Right lung (tissue), 5 donors: ENCODE measurements around the gene VAV3. TPM values are rescaled to one million over a fixed set of nuclear protein-coding genes. Genes with fewer than 3 reads are reported as not detected.
"Not testable (repeated sequence)": the region's sequence is repeated elsewhere in the genome, so short reads cannot be mapped to it uniquely, and the experiment has no call there.

ENCODE experiments used
- DNase-seq, 2 donors: peaks; one replicate each; pipeline ENCODE4 v3.0.0-alpha.2; 2013
- polyA plus RNA-seq, 5 donors: library from polyadenylated mRNA; unstranded; fragments of 120-200 nt; gene quantifications; one replicate each; pipeline versions ENCODE4 v1.2.1 to v1.2.3, GENCODE V29; 2013; ENCODE audit warnings: inconsistent platforms in 1 of 5, low replicate concordance in 1 of 5; ENCODE audit not compliant: insufficient read length in 5 of 5, insufficient read depth in 1 of 5

VAV3 gene
- polyA plus RNA-seq, 5 donors: 5.9 to 6.8 (median 6.6) TPM

DNA sequence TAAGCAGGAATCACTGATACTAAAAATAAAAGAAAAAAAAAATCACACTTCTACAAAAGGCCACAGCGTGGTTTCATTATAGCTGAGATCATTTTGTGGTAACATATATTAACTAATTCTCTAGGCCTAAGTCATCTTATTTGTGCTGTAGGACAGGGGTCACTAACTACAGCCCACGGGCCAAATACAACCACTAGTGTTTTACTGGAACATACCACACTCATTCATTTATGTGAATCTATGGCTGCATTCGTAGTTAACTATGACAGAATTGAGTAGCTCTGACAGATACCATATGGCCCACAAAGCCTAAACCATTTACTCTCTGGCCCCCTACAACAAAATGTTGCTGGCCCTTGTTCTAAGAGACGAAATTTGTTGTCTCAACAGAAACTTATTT lies 224.4 kb downstream of the VAV3 start:
- DNase-seq: peak; percentile 87 to 89

DNA sequence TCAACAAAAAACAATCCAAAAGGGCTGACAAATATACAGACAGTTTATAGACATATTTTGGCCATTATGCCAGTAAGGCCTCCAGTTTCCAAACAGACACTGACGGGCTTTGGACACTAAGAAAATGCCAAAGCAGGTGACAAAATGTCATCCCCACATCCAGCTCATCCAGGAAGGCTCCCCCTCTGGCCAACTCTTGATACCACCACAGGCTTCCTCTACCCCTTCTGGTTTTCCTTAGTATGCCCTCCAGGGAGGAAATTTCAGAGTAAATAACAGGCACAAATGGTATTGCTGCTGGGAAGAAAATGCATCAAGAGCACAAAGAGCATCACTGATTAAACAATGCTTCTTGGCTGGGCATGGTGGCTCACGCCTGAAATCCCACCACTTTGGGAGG lies 225.3 kb downstream of the VAV3 start:
- DNase-seq: no peak

DNA sequence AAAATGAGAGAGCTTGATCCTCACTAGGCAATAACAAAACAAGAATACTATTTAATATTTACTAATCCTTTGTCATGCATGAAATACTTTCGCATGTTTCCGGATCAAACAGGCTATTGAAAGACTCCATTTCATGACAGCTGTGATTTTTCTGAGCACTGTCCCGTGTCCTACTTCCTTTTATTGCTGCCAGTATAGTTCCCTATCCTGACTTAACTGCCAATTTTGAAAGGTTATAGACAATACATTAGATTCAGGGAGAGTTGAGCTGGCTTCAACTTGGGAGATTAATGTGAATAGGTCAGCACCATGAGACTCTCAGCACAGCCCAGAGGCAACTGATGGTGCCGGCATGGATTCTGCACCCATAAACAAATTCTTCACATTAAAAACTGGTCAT lies 225.8 kb downstream of the VAV3 start:
- DNase-seq: no peak

DNA sequence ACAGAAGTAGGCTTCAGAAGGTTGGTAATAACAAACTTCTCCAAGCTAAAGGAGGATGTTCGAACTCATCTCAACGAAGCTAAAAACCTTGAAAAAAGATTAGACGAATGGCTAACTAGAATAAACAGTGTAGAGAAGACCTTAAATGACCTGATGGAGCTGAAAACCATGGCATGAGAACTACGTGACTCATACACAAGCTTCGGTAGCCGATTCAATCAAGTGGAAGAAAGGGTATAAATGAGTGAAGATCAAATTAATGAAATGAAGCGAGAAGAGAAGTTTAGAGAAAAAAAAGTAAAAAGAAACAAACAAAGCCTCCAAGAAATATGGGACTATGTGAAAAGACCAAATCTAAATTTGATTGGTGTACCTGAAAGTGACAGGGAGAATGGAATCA lies 231.6 kb downstream of the VAV3 start:
- DNase-seq: not testable (repeated sequence)

DNA sequence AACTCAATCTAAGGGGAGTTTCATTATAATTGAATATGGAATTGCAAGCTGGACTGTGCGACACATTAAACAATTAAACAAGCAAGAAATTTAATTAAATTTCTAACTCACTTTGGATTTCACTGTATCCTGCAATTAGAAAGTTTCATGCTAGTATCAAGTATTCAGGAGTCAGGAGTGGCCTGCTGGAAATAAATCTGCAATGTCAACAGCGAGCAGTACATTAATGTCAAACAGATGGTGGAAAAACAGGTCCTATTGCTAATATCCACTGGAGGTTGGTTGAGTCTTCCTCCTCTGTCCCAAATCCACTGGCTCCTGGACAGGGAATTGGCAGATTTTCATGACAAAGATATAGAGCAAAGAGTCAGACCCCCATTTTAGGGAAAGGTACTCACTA lies 237.1 kb downstream of the VAV3 start:
- DNase-seq: no peak

GRCh38 chr1:107726860-107727259 lies 238.1 kb downstream of the VAV3 start:
- no peak for DNase-seq

DNA sequence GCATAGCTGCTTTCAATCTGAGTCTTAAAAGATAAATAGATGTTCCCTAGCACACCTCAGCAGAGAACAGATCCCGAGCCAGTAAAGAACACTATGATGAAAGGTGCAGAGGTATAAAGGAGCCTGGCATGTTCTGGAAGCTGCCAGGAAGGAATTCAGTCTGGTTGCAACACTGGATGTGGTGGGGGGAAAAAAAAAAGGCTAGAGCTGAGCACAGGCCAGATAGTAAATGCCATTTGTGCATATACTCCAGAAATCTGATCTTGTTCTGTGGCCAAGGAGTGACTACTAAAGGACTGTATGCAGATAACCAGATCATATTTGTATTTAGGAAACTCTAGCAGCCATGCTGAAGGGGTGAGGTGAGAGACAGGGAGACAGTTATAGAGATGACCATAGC lies 240.3 kb downstream of the VAV3 start:
- DNase-seq: no peak

DNA sequence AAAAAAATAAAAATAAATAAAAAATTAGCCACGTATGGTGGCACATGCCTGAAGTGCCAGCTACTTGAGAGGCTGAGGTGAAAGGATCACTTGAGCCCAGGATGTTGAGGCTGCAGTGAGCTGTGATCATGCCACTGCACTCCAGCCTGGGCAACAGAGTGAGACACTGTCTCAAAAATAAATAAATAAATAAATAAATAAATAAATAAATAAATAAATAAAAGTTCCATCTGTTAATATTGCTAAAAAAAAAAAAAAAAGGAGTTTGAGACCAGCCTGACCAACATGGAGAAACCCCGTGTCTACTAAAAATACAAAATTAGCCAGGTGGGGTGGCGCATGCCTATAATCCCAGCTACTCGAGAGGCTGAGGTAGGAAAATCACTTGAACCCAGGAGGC lies 244.8 kb downstream of the VAV3 start:
- DNase-seq: not testable (repeated sequence)

DNA sequence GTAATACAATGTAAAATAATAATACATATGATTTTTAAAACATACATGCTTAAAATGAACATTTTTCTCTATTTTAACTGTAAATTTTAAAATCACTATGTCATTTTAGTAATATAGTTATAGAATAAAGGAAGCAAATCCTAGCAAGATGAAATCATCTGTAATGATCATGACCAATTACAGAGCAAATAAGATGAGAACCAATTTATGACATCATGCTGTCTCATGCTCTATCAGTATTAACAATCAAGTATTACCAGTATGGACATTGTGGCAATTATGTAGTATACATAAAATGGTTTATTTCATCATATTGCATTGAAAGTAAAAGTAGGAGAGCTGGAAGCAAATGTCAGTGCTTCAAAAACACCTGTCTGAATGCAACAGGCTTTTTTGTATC lies 255.0 kb downstream of the VAV3 start:
- DNase-seq: no peak

DNA sequence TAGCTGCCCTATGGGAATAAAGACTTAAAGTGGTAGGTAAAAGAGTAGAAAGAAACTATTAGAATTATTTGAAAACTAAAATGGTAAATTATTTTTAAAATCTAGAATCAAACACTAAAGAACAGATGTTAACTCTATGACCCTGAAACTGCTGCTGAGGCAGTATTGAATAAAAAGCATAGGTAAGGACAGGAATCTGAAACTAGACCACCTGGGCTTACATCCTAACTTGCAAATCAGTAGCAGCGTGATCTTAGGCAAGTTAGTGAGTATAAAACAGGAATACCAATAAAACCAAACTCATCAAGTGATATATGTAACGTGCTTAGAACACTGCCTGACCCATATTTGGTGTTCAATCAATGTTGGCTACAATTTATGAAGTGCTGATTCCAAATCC lies 257.9 kb downstream of the VAV3 start:
- DNase-seq: no peak

DNA sequence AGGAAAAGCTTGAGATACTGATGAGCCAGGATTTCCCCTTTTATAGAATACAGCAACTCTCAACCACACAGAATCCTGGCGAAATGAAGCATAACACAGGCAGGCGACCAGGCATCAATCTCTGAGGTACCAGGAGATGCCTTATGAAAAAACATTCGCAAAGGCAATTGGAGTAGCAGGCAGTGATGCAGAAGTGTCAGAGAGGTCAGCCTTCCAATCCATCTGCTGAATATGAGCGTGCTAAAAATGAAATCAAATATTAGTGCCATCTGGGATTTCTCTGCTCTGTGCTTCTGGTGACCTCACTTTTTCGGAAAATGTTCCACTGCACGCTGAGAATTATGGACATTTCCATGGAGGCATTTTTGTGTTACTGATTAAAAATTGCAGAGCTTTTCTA lies 258.8 kb downstream of the VAV3 start:
- no peak for DNase-seq

- no peak for DNase-seq
These were observed 260.1 kb downstream of the VAV3 start for GRCh38 chr1:107704911-107705310.

GRCh38 chr1:107702946-107703571 lies 261.9 kb downstream of the VAV3 start:
- no peak for DNase-seq

DNA sequence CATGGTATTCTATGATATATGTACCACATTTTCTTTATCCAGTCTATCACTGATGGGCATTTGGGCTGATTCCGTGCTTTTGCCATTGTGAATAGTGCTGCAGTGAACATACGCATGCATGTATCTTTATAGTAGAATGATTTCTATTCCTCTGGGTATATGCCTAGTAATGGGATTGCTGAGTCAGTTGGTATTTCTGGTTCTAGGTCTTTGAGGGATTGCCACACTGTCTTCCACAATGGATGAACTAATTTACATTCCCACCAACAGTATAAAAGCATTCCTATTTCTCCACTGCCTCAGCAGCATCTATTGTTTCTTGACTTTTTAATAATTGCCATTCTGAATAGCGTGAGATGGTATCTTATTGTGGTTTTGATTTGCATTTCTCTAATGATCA lies 264.3 kb downstream of the VAV3 start:
- DNase-seq: not testable (repeated sequence)

DNA sequence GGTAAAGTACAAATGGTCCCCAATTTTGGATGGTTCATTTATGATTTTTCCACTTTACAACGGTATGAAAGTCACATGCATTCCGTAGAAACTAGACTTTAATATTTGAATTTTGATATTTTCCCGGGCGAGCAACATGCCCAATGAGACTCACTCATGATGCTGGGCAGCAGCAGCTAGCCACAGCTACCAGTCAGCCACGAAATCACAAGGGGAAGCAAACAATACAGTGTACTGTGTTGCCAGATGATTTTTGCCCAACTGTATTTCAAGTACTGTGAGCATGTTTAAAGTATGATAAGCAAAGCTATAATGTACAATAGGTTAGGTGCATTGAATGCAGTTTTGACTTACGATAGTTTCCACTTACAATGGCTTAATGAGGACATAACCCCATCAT lies 266.8 kb downstream of the VAV3 start:
- DNase-seq: no peak

DNA sequence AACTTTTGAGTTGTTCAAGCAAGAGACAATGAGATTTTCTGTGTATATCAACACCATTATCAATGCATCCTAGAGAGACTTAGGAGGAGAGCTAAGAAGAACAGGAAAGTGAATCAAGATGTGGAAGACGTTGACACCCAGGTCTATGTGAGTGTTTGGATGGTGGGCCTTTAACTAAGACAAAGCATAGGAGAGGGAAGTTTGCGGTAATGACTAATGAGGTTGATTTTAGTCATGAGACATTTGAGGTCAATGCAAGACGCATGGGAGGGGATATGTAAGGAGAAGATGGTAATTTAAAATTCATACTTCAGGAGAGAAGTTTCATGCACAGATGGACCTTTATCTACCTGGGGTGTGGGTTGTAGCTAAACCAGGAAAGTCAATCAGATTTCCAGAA lies 269.6 kb downstream of the VAV3 start:
- no peak for DNase-seq

- DNase-seq: peak; percentile 22 to 33
These were observed 272.2 kb downstream of the VAV3 start for GRCh38 chr1:107692580-107693345.

GRCh38 chr1:107691540-107691939 lies 273.4 kb downstream of the VAV3 start:
- DNase-seq: no peak

DNA sequence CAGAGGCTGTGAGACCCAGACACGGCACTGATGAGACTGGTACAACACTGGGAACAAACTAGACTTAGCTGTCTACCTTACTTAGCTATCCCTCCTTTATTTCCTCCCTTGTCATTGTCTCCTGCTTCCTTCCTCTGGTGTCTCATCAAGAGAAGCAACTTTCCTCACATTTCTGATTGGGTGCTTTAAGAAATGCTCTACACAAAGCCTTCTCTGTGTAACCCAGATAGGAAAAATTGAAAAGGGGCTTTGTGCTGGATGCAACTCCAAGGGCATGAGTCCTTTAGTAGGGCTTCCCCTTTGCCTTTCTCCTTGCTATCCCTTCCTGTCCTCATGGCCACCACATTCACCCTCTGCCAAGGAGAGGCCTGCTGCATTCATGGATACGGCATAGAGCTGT lies 274.5 kb downstream of the VAV3 start:
- no peak for DNase-seq

GRCh38 chr1:107689733-107690132 lies 275.2 kb downstream of the VAV3 start:
- DNase-seq: no peak

GRCh38 chr1:107689159-107689558 lies 275.8 kb downstream of the VAV3 start:
- no peak for DNase-seq

GRCh38 chr1:107687849-107688753 lies 276.9 kb downstream of the VAV3 start:
- DNase-seq: no peak

DNA sequence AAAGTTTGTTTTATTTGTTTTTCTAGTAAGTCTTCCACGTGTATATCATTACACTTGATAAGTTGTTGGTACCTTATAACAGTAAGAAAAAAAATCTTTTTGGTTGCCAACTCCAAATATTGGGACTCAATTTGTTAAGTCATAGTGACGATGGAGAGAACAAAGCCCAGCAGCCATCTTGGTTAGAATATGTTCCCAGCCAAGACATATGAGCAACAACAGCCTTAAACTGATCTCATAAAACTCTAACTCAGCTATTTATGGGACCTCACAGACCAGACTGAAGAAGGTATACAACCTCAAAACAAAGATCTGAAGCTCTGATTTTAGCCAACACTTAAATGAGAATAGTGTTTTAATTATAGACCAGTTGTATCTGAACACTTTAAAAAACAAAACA lies 281.3 kb downstream of the VAV3 start:
- no peak for DNase-seq
